ENCODE results near the gene LAYN.

The LAYN gene

GRCh38 chr11:111598148-111598547 is 57.6 kb downstream of the LAYN start:
- no peak for DNase-seq (ENCODE audit: low spot score)

GRCh38 chr11:111598559-111598958 is 58.0 kb downstream of the LAYN start:
- DNase-seq (ENCODE audit: low spot score): no peak

GRCh38 chr11:111601636-111601978 is 61.1 kb downstream of the LAYN start:
- DNase-seq (ENCODE audit: low spot score): no peak

GRCh38 chr11:111601979-111602864 is 61.7 kb downstream of the LAYN start, which contains the start of gene SIK2:
Gene SIK2 (plus strand): TSS chr11:111602449. CDS start chr11:111602564, 115 bp downstream.
- DNase-seq (ENCODE audit: low spot score): peak; percentile 98

GRCh38 chr11:111602865-111603610 is 62.5 kb downstream of the LAYN start:
- peak; percentile 63 for DNase-seq (ENCODE audit: low spot score)

GRCh38 chr11:111603611-111604130 is 63.2 kb downstream of the LAYN start:
- no peak for DNase-seq (ENCODE audit: low spot score)

- DNase-seq (ENCODE audit: low spot score): peak; percentile 31
These were observed 64.0 kb downstream of the LAYN start for GRCh38 chr11:111604392-111605009.

GRCh38 chr11:111605681-111606080 is 65.2 kb downstream of the LAYN start:
- no peak for DNase-seq (ENCODE audit: low spot score)

- DNase-seq (ENCODE audit: low spot score): no peak
These were observed 66.5 kb downstream of the LAYN start for GRCh38 chr11:111606986-111607385.

- DNase-seq (ENCODE audit: low spot score): no peak
These were observed 67.2 kb downstream of the LAYN start for GRCh38 chr11:111607751-111608150.
